GM12878 (cell line): Measurements from ENCODE around the gene XKR3. TPM values are rescaled to one million over a fixed set of nuclear protein-coding genes. Genes with fewer than 3 reads are reported as not detected.

Experiments used
- ATAC-seq: fragments of 200-7000 bp; cut with Tn5 transposase; 3 replicates; pipeline ENCODE4 v1.9.1; 2020; ENCODE audit warnings: mild to moderate bottlenecking, moderate library complexity
- BruUV-seq: library from RNA; stranded (reverse); fragments of 400-500 nt; replicated peaks from 2 replicates; lab custom pipeline; 2021; lab: Mats Ljungman, UMichigan
- CTCF ChIA-PET: fragments of 300-600 bp; sonication (Branson Sonifier 250); formaldehyde crosslinking; extraction: SDS; loops from one replicate; lab custom pipeline; 2021; ENCODE audit warnings: inconsistent platforms; lab: Yijun Ruan, JAX
- POLR2A ChIA-PET: fragments of 350-600 bp; formaldehyde crosslinking; extraction: SDS; loops from one replicate; lab custom pipeline; 2021; ENCODE audit warnings: inconsistent platforms; lab: Charles Lee
- RAD21 ChIA-PET: fragments of 300-600 bp; sonication (Branson Sonifier 250); formaldehyde crosslinking; loops from one replicate; lab custom pipeline; 2023; ENCODE audit warnings: antibody characterized with exemption; ENCODE audit not compliant: unreplicated experiment; lab: Charles Lee
- SMC1A ChIA-PET: fragments of 300-600 bp; sonication (Branson Sonifier 250); formaldehyde crosslinking; loops from one replicate; lab custom pipeline; 2023; ENCODE audit not compliant: unreplicated experiment, uncharacterized antibody; lab: Charles Lee
- DNase-seq: peaks from one replicate; pipeline ENCODE4 v3.0.0-alpha.2; 2011; ENCODE audit warnings: low read depth, low spot score
- FAIRE-seq: peaks from 3 replicates; lab custom pipeline; 2011; peaks lifted over from hg19 to GRCh38; lab: Jason Lieb, UNC
- H2AFZ ChIP-seq: 2 replicates; pipeline ENCODE4 v1.6.0; 2011; ENCODE audit warnings: low read depth, low read length, control low read depth; ENCODE audit not compliant: control insufficient read depth
- H3K27ac ChIP-seq: 2 replicates; pipeline ENCODE4 v1.5.1; 2011; ENCODE audit warnings: control low read depth; ENCODE audit not compliant: control insufficient read depth, insufficient read depth
- H3K27me3 ChIP-seq, 2 experiments: replicated peaks in 1 of 2; 2 replicates each; pipeline versions ENCODE4 v1.6.0 to v1.6.1; 2011; ENCODE audit warnings: low read length in 1 of 2; ENCODE audit not compliant: control insufficient read depth in 2 of 2, insufficient read depth in 2 of 2
- H3K36me3 ChIP-seq, 2 experiments: 2 replicates each; pipeline ENCODE4 v1.5.1; 2011; ENCODE audit warnings: low read length in 1 of 2; ENCODE audit not compliant: control insufficient read depth in 2 of 2, insufficient read depth in 2 of 2
- H3K4me1 ChIP-seq: 2 replicates; pipeline ENCODE4 v1.6.1; 2011; ENCODE audit warnings: mild to moderate bottlenecking, low read length, moderate library complexity, mixed read lengths; ENCODE audit not compliant: control insufficient read depth, insufficient read depth
- H3K4me2 ChIP-seq: 2 replicates; pipeline ENCODE4 v1.6.0; 2011; ENCODE audit warnings: control low read depth; ENCODE audit not compliant: control insufficient read depth, insufficient read depth
- H3K4me3 ChIP-seq: fragments of 200-600 bp; sonication (generic); 2 replicates; pipeline ENCODE4 v1.5.1; 2016
- H3K79me2 ChIP-seq: 2 replicates; pipeline ENCODE4 v1.6.0; 2011; ENCODE audit warnings: low read length; ENCODE audit not compliant: control insufficient read depth, insufficient read depth
- H3K9ac ChIP-seq: 2 replicates; pipeline ENCODE4 v1.8.0; 2011; ENCODE audit warnings: low read length, control low read depth, mixed read lengths; ENCODE audit not compliant: control insufficient read depth, insufficient read depth
- H3K9me3 ChIP-seq: replicated peaks from 3 replicates; pipeline ENCODE4 v1.5.1; 2011; ENCODE audit warnings: mild to moderate bottlenecking, low read length; ENCODE audit not compliant: control insufficient read depth, insufficient read depth
- H4K20me1 ChIP-seq: 2 replicates; pipeline ENCODE4 v1.6.0; 2011; ENCODE audit not compliant: control insufficient read depth, insufficient read depth
- BMI1 ChIP-seq: fragments of 450-650 bp; IDR thresholded peaks from 2 replicates; pipeline ENCODE4 v1.6.1; 2016; ENCODE audit warnings: mild to moderate bottlenecking, moderate library complexity, borderline replicate concordance
- CBX5 ChIP-seq: sonication (generic); IDR thresholded peaks from 2 replicates; pipeline ENCODE4 v1.6.1; 2016; ENCODE audit warnings: low read depth, moderate library complexity, mild to moderate bottlenecking, inconsistent platforms
- MXI1 ChIP-seq: fragments of 150-350 bp; IDR thresholded peaks from 2 replicates; pipeline ENCODE4 v1.6.1; 2011; ENCODE audit warnings: low read depth, mild to moderate bottlenecking, inconsistent platforms, low read length, improper control_type of control experiment
- SMC3 ChIP-seq: IDR thresholded peaks from 2 replicates; pipeline ENCODE4 v1.6.1; 2011; ENCODE audit warnings: low read length, improper control_type of control experiment, borderline replicate concordance
- SPI1 ChIP-seq: IDR thresholded peaks from 2 replicates; pipeline ENCODE4 v1.6.1; 2011; ENCODE audit warnings: low read depth, mild to moderate bottlenecking, low read length, moderate library complexity, borderline replicate concordance; ENCODE audit not compliant: insufficient read depth
- SUPT20H ChIP-seq: IDR thresholded peaks from 2 replicates; pipeline ENCODE4 v1.6.1; 2011; ENCODE audit warnings: low read depth, mild to moderate bottlenecking, low read length, moderate library complexity, borderline replicate concordance; ENCODE audit not compliant: control insufficient read depth
- WRNIP1 ChIP-seq: IDR thresholded peaks from 2 replicates; pipeline ENCODE4 v1.6.1; 2011; ENCODE audit warnings: low read depth, low read length, improper control_type of control experiment, borderline replicate concordance
- WGBS: methylation state at CpG from one replicate; pipeline ENCODE4 v1.1.6; 2016; ENCODE audit warnings: low lambda C conversion rate; ENCODE audit not compliant: insufficient replicate concordance, insufficient coverage; ENCODE audit errors: missing lambda C conversion rate; 5-methylcytosine and 5-hydroxymethylcytosine counted together
- in situ Hi-C: fragments of 300-500 bp; cut with MboI; formaldehyde crosslinking; loops from 9 replicates; pipeline ENCODE4 v1.14.3; 2018; ENCODE audit warnings: mixed read lengths
- intact Hi-C: fragments of 100-400 bp; cut with micrococcal nuclease; formaldehyde crosslinking; loops from one replicate; pipeline ENCODE4 v1.14.2; 2022; ENCODE audit not compliant: unreplicated experiment
- polyA plus RNA-seq, 11 experiments: library from polyadenylated mRNA; depleted of rRNA in 4 of 11; unstranded in 6 of 11; stranded (reverse) in 5 of 11; fragments of >200 nt; fragmentation: Nextera tagmentation in 4 of 11; fragmentation: Illumina TruSeq in 1 of 11; extraction: Ambion mirVana in 4 of 11; extraction: Trizol in 1 of 11; gene quantifications; 1 replicate in 1 of 11; 2 replicates in 10 of 11; pipeline versions ENCODE4 v1.2.1 to v1.2.3, GENCODE V29; 2011 to 2016; ENCODE audit warnings: inconsistent platforms in 2 of 11, missing spikeins in 2 of 11, low read depth in 1 of 11
- total RNA-seq, 4 experiments: library from RNA; depleted of rRNA in 3 of 4; stranded (reverse); fragments of >200 nt in 3 of 4; fragmentation: Illumina TruSeq in 1 of 4; extraction: Trizol in 1 of 4; gene quantifications; 2 replicates each; pipeline versions ENCODE4 v1.2.1 to v1.2.3, GENCODE V29; 2013 to 2021
- TF ChIP-seq, protein P1 (sequence below): IDR thresholded peaks from 2 replicates; pipeline ENCODE4 v1.6.1; 2012; ENCODE audit warnings: low read depth, low read length, improper control_type of control experiment
- TF ChIP-seq, protein P2 (sequence below), 3 experiments: IDR thresholded peaks in 2 of 3; conservative IDR thresholded peaks in 1 of 3; 2 replicates each; pipeline ENCODE4 v1.5.1; 2011; ENCODE audit warnings: low read depth in 3 of 3, low read length in 3 of 3, mild to moderate bottlenecking in 3 of 3, control low read depth in 2 of 3, moderate library complexity in 2 of 3, inconsistent platforms in 1 of 3, mixed read lengths in 1 of 3; ENCODE audit not compliant: control insufficient read depth in 2 of 3, insufficient read depth in 1 of 3; ENCODE audit errors: extremely low read depth in 1 of 3

XKR3 gene
- total and polyA plus RNA-seq, 10 of the 15 experiments (the other 5 are each of a cell fraction or from before 2014, with no cell fraction given), result 0.09 to 0.14 TPM; not detected in 8

DNA sequence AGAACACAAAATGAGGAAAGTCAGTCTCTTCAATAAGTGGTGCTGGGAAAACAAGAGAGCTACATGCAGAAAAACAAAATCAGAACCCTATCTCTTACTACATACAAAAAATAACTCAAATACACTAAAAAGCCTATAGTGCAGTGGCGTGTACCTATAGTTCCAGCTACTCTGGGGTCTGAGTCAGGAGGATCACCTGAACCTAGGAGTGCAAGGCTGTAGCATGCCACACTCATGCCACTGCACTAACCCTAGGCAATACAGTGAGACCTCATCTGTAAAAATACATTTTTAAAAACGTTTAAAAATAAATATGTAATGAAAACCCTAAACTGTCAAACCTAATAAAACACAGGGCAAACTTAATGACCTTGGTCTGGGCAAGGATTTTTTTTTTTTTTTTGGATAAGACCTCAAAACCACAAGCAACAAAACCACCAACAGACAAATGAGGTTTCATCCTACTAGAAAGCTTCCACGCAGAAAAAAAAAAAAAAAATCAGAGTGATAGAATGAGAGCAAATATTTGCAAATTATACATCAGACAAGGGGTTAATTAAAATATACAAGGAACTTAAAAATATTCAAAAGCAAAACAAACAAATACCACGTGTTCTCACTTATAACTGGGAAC lies 35.2 kb downstream of the XKR3 start:
- DNase-seq, result no peak
- Histone ChIP-seq H3K79me2 (no peaks in the 10 kb centered on the region), H3K4me2 (no peak overlapping the region), H3K27me3 (no peaks in the 10 kb centered on the region), H3K9me3 (no peaks in the 10 kb centered on the region), H4K20me1 (no peaks in the 10 kb centered on the region), H3K4me3 (no peak overlapping the region), H3K4me1 (no peaks in the 10 kb centered on the region), H3K9ac (no peak overlapping the region), H3K27ac (no peak overlapping the region), H2AFZ (no peak overlapping the region), H3K36me3 (no peaks in the 10 kb centered on the region)
- RAD21 ChIA-PET, result no interaction called here
- 13% methylated on average over 4 of the region's 4 CpGs for WGBS
- SMC1A ChIA-PET, result no interaction called here
- POLR2A ChIA-PET, result no interaction called here
- FAIRE-seq, result no peak
- ATAC-seq, result no peak
- in situ Hi-C loops (no loop called here), intact Hi-C loops (no loop called here)
- no TSS peak for BruUV-seq
- TF ChIP-seq BMI1 (no peak), CBX5 (no peak)
- TF ChIP-seq, protein P1, sequence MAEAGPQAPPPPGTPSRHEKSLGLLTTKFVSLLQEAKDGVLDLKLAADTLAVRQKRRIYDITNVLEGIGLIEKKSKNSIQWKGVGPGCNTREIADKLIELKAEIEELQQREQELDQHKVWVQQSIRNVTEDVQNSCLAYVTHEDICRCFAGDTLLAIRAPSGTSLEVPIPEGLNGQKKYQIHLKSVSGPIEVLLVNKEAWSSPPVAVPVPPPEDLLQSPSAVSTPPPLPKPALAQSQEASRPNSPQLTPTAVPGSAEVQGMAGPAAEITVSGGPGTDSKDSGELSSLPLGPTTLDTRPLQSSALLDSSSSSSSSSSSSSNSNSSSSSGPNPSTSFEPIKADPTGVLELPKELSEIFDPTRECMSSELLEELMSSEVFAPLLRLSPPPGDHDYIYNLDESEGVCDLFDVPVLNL, result no peak
- CTCF ChIA-PET, result no interaction called here

DNA sequence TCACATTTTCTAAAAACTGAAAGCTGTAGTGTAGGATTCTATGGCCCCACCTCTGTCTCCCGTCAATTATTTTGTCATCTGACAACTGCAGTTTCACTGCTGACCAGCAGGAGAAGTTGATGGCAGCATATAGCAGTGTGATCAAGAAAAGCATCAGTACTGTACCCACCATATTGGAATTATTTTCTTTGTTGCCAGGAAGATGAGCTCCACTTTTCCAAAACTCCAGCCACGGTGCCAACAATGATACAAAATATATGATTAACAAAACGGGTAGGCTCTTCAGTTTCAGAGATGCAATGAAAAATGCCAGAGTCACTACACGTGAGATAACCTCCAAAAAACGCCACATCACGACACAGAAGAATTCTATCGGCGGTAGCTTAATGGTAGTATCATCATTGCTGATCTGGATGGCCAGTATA lies 41.3 kb downstream of the XKR3 start:
- FAIRE-seq (no peak), ATAC-seq (peak; percentile 93), DNase-seq (no peak)
- no peaks in the 10 kb centered on the region for H3K79me2 ChIP-seq
- BruUV-seq, result no TSS peak
- H3K4me1 ChIP-seq, result no peaks in the 10 kb centered on the region
- H3K9ac ChIP-seq, result no peak overlapping the region
- H2AFZ ChIP-seq, result no peak overlapping the region
- no peak overlapping the region for H3K27ac ChIP-seq
- TF ChIP-seq, protein P2, sequence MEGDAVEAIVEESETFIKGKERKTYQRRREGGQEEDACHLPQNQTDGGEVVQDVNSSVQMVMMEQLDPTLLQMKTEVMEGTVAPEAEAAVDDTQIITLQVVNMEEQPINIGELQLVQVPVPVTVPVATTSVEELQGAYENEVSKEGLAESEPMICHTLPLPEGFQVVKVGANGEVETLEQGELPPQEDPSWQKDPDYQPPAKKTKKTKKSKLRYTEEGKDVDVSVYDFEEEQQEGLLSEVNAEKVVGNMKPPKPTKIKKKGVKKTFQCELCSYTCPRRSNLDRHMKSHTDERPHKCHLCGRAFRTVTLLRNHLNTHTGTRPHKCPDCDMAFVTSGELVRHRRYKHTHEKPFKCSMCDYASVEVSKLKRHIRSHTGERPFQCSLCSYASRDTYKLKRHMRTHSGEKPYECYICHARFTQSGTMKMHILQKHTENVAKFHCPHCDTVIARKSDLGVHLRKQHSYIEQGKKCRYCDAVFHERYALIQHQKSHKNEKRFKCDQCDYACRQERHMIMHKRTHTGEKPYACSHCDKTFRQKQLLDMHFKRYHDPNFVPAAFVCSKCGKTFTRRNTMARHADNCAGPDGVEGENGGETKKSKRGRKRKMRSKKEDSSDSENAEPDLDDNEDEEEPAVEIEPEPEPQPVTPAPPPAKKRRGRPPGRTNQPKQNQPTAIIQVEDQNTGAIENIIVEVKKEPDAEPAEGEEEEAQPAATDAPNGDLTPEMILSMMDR (IDR thresholded peaks at IDR 0.05 in 2 of 3, conservative IDR thresholded peaks at IDR 0.05 in 1 of 3; ENCODE audit: control insufficient read depth in 2 of 3, extremely low read depth in 1 of 3, insufficient read depth in 1 of 3, low read depth in 3 of 3, low read length in 3 of 3), result peak; percentile 39 to 71 (median 48); a peak in 5 of 6 replicates
- no peak for TF ChIP-seq WRNIP1
- no peak for TF ChIP-seq SUPT20H
- TF ChIP-seq SPI1, result no peak
- TF ChIP-seq MXI1, result no peak
- TF ChIP-seq SMC3, result peak; percentile 27; the same call in 1 of the 2 replicates
- H3K27me3 ChIP-seq, result no peaks in the 10 kb centered on the region
- SMC1A ChIA-PET, result interaction anchor here (1.0 kb wide), 1 partner anchor 9 kb away, joined by 5 read pairs; no protein-coding TSS in a partner anchor
- 41% methylated on average over 8 of the region's 8 CpGs for WGBS
- H4K20me1 ChIP-seq, result no peaks in the 10 kb centered on the region
- H3K36me3 ChIP-seq, result no peaks in the 10 kb centered on the region
- no peak overlapping the region for H3K4me3 ChIP-seq
- intact Hi-C loops (loop anchor here (5.0 kb wide), 1 partner anchor 38 kb away; no protein-coding TSS in a partner anchor), in situ Hi-C loops (no loop called here)
- RAD21 ChIA-PET, result no interaction called here
- POLR2A ChIA-PET, result no interaction called here
- no peak overlapping the region for H3K4me2 ChIP-seq
- CTCF ChIA-PET, result interaction anchor here (1.3 kb wide), 1 partner anchor 54 kb away, joined by 3 read pairs; no protein-coding TSS in a partner anchor
- no peaks in the 10 kb centered on the region for H3K9me3 ChIP-seq
